ENCODE data around the gene INO80.

The INO80 gene

GRCh38 chr15:41066516-41066915, 49.6 kb downstream of the INO80 start:
- Histone ChIP-seq H3K4me1 (ENCODE audit: low read length) (no peaks in the 10 kb centered on the region), H3K4me3 (ENCODE audit: low read length) (no peak overlapping the region), H3K9me3 (ENCODE audit: insufficient read depth, low read length) (peaks cover 2% of the 10 kb centered on the region; the same call in 1 of the 2 replicates), H3K27me3 (ENCODE audit: low read depth, low read length) (no peaks in the 10 kb centered on the region), H3K9ac (ENCODE audit: low read length) (no peak overlapping the region), H3K27ac (ENCODE audit: low read length) (no peak overlapping the region), H3K36me3 (replicated peaks; ENCODE audit: low read depth, low read length) (peaks cover 60% of the 10 kb centered on the region), H3K79me2 (ENCODE audit: low read length) (no peaks in the 10 kb centered on the region), H3K4me2 (ENCODE audit: low read length) (no peak overlapping the region), H4K20me1 (ENCODE audit: insufficient read depth, low read length) (no peaks in the 10 kb centered on the region), H2AFZ (ENCODE audit: low read depth, low read length) (no peak overlapping the region)
- no peak for TF ChIP-seq CTCF (IDR thresholded peaks at IDR 0.05; ENCODE audit: low read depth, low read length)
- no peak for TF ChIP-seq EZH2phosphoT487 (IDR thresholded peaks at IDR 0.05; ENCODE audit: low read depth)

DNA sequence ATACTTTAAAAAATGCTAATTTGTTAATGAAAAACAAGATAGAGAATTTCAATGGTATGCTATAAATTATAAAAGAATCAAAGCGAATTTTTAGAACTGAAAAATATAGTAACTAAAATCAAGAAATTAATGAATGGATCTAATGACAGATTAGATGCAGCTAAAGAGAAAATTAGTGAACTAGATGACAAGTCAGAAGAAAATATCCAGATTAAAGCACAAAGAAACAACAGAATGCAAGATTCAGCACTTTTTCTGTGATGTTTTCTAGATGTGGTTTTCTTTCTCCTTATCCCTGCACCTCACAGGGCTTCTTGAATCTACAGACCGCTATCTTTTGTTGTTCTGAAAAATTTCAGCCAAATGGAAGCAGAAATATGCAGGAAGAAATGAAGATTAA, 54.4 kb downstream of the INO80 start:
- no peak overlapping the region for H2AFZ ChIP-seq (ENCODE audit: low read depth, low read length)
- H3K4me3 ChIP-seq (ENCODE audit: low read length) = no peak overlapping the region
- no peaks in the 10 kb centered on the region for H3K79me2 ChIP-seq (ENCODE audit: low read length)
- no peaks in the 10 kb centered on the region for H4K20me1 ChIP-seq (ENCODE audit: insufficient read depth, low read length)
- no peaks in the 10 kb centered on the region for H3K27me3 ChIP-seq (ENCODE audit: low read depth, low read length)
- no peak for TF ChIP-seq CTCF (IDR thresholded peaks at IDR 0.05; ENCODE audit: low read depth, low read length)
- no peak overlapping the region for H3K27ac ChIP-seq (ENCODE audit: low read length)
- H3K9ac ChIP-seq (ENCODE audit: low read length) = no peak overlapping the region
- H3K36me3 ChIP-seq (replicated peaks; ENCODE audit: low read depth, low read length) = peaks cover 60% of the 10 kb centered on the region
- H3K9me3 ChIP-seq (ENCODE audit: insufficient read depth, low read length) = peaks cover 2% of the 10 kb centered on the region; the same call in 1 of the 2 replicates
- no peaks in the 10 kb centered on the region for H3K4me1 ChIP-seq (ENCODE audit: low read length)
- no peak overlapping the region for H3K4me2 ChIP-seq (ENCODE audit: low read length)

- Histone ChIP-seq H3K4me3 (ENCODE audit: low read length) (no peak overlapping the region), H3K27me3 (ENCODE audit: low read depth, low read length) (no peaks in the 10 kb centered on the region), H3K4me2 (ENCODE audit: low read length) (no peak overlapping the region), H2AFZ (ENCODE audit: low read depth, low read length) (no peak overlapping the region), H4K20me1 (ENCODE audit: insufficient read depth, low read length) (no peaks in the 10 kb centered on the region), H3K79me2 (ENCODE audit: low read length) (no peaks in the 10 kb centered on the region), H3K4me1 (ENCODE audit: low read length) (no peaks in the 10 kb centered on the region), H3K9me3 (ENCODE audit: insufficient read depth, low read length) (peaks cover 2% of the 10 kb centered on the region; the same call in 1 of the 2 replicates), H3K36me3 (replicated peaks; ENCODE audit: low read depth, low read length) (peaks cover 64% of the 10 kb centered on the region), H3K27ac (ENCODE audit: low read length) (no peak overlapping the region), H3K9ac (ENCODE audit: low read length) (no peak overlapping the region)
- no peak for TF ChIP-seq CTCF (IDR thresholded peaks at IDR 0.05; ENCODE audit: low read depth, low read length)
- no peak for TF ChIP-seq EZH2phosphoT487 (IDR thresholded peaks at IDR 0.05; ENCODE audit: low read depth)
Observed at GRCh38 chr15:41060505-41060904, 55.6 kb downstream of the INO80 start.

- no peaks in the 10 kb centered on the region for H3K79me2 ChIP-seq (ENCODE audit: low read length)
- no peak overlapping the region for H3K4me3 ChIP-seq (ENCODE audit: low read length)
- H3K27ac ChIP-seq (ENCODE audit: low read length) = no peak overlapping the region
- no peak overlapping the region for H3K9ac ChIP-seq (ENCODE audit: low read length)
- no peak for TF ChIP-seq CTCF (IDR thresholded peaks at IDR 0.05; ENCODE audit: low read depth, low read length)
- no peak for TF ChIP-seq EZH2phosphoT487 (IDR thresholded peaks at IDR 0.05; ENCODE audit: low read depth)
- H2AFZ ChIP-seq (ENCODE audit: low read depth, low read length) = no peak overlapping the region
- H3K4me2 ChIP-seq (ENCODE audit: low read length) = no peak overlapping the region
- no peaks in the 10 kb centered on the region for H3K27me3 ChIP-seq (ENCODE audit: low read depth, low read length)
- H4K20me1 ChIP-seq (ENCODE audit: insufficient read depth, low read length) = no peaks in the 10 kb centered on the region
- H3K4me1 ChIP-seq (ENCODE audit: low read length) = no peaks in the 10 kb centered on the region
- H3K36me3 ChIP-seq (replicated peaks; ENCODE audit: low read depth, low read length) = peaks cover 51% of the 10 kb centered on the region
- H3K9me3 ChIP-seq (ENCODE audit: insufficient read depth, low read length) = peaks cover 2% of the 10 kb centered on the region; the same call in 1 of the 2 replicates
Observed at GRCh38 chr15:41056810-41057209, 59.3 kb downstream of the INO80 start.
